Uterus (tissue), 2 donors: ENCODE measurements around the gene PTCD3.

Source experiments
- POLR2A ChIP-seq, 2 donors: fragments of 450-650 bp; IDR thresholded peaks; one replicate each; pipeline ENCODE4 v1.6.1; 2016; ENCODE audit warnings: antibody characterized with exemption in 2 of 2, mild to moderate bottlenecking in 1 of 2, moderate library complexity in 1 of 2
- TF ChIP-seq, protein P1 (sequence below), 4 experiments: fragments of 200-600 bp in 2 of 4; fragments of 450-650 bp in 2 of 4; sonication (generic) in 2 of 4; IDR thresholded peaks; one replicate each; pipeline ENCODE4 v1.5.1; 2016 to 2019; ENCODE audit warnings: antibody characterized with exemption in 4 of 4, mild to moderate bottlenecking in 2 of 4, moderate library complexity in 1 of 4

DNA sequence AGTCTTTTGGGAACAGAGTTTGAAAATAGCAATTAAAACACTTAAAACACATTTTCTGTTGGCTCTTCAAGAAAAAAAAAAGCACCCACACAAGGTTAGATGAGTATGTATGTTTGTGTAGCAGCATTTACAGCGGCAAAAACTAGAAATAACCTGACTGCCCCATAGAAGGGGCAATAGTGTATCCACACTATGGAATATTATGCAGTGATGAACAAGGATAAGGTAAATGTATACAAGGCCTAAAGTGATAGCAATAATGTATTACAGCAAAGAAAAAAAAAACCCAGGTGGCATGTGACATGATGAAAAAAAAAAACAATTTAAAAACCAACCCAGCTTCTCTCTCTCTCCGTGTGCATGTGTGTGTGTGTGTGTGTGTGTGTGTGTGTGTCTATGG lies 35.2 kb upstream of the PTCD3 start:
- no peak for TF ChIP-seq POLR2A (IDR thresholded peaks at IDR 0.05)
- TF ChIP-seq, protein P1, sequence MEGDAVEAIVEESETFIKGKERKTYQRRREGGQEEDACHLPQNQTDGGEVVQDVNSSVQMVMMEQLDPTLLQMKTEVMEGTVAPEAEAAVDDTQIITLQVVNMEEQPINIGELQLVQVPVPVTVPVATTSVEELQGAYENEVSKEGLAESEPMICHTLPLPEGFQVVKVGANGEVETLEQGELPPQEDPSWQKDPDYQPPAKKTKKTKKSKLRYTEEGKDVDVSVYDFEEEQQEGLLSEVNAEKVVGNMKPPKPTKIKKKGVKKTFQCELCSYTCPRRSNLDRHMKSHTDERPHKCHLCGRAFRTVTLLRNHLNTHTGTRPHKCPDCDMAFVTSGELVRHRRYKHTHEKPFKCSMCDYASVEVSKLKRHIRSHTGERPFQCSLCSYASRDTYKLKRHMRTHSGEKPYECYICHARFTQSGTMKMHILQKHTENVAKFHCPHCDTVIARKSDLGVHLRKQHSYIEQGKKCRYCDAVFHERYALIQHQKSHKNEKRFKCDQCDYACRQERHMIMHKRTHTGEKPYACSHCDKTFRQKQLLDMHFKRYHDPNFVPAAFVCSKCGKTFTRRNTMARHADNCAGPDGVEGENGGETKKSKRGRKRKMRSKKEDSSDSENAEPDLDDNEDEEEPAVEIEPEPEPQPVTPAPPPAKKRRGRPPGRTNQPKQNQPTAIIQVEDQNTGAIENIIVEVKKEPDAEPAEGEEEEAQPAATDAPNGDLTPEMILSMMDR (IDR thresholded peaks at IDR 0.05): no peak
